HUES6 (cell line): Measurements from ENCODE around the gene TMEM17.
"Not testable (repeated sequence)": the region's sequence is repeated elsewhere in the genome, so short reads cannot be mapped to it uniquely, and the experiment has no call there.

Experiments used
- H3K27ac ChIP-seq: 2 replicates; pipeline ENCODE4 v1.7.0; 2013; ENCODE audit warnings: low read depth, mild to moderate bottlenecking, low read length, inconsistent platforms
- H3K27me3 ChIP-seq: 2 replicates; pipeline ENCODE4 v1.6.1; 2013; ENCODE audit warnings: low read length; ENCODE audit not compliant: control insufficient read depth, insufficient read depth
- H3K36me3 ChIP-seq: 2 replicates; pipeline ENCODE4 v1.6.1; 2013; ENCODE audit warnings: low read length; ENCODE audit not compliant: control insufficient read depth, insufficient read depth
- H3K4me1 ChIP-seq: 2 replicates; pipeline ENCODE4 v1.6.1; 2013; ENCODE audit warnings: low read length; ENCODE audit not compliant: control insufficient read depth, insufficient read depth
- H3K4me3 ChIP-seq: 2 replicates; pipeline ENCODE4 v1.5.1; 2013; ENCODE audit warnings: low read depth, low read length
- H3K9ac ChIP-seq: one replicate; pipeline ENCODE4 v1.6.1; 2013; ENCODE audit warnings: mild to moderate bottlenecking, low read length
- H3K9me3 ChIP-seq: 2 replicates; pipeline ENCODE4 v1.6.1; 2013; ENCODE audit warnings: low read depth, low read length; ENCODE audit not compliant: control insufficient read depth, insufficient read depth

The TMEM17 gene

GRCh38 chr2:62535521-62535920 lies 29.5 kb upstream of the TMEM17 start:
- peaks cover 14% of the 10 kb centered on the region for H3K9me3 ChIP-seq
- H3K36me3 ChIP-seq, H3K27ac ChIP-seq, H3K9ac ChIP-seq, H3K4me1 ChIP-seq, H3K4me3 ChIP-seq, H3K27me3 ChIP-seq: not testable (repeated sequence)

GRCh38 chr2:62531594-62531993 lies 25.6 kb upstream of the TMEM17 start:
- H3K27ac ChIP-seq: no peak overlapping the region
- peaks cover 10% of the 10 kb centered on the region; the same call in 1 of the 2 replicates for H3K4me1 ChIP-seq
- no peaks in the 10 kb centered on the region for H3K27me3 ChIP-seq
- H3K36me3 ChIP-seq: no peaks in the 10 kb centered on the region
- no peak overlapping the region for H3K4me3 ChIP-seq
- peaks cover 14% of the 10 kb centered on the region for H3K9me3 ChIP-seq
- no peak overlapping the region for H3K9ac ChIP-seq

GRCh38 chr2:62529758-62530157 lies 23.8 kb upstream of the TMEM17 start:
- H3K27ac ChIP-seq: no peak overlapping the region
- H3K9ac ChIP-seq: no peak overlapping the region
- H3K36me3 ChIP-seq: no peaks in the 10 kb centered on the region
- peaks cover 9% of the 10 kb centered on the region for H3K9me3 ChIP-seq
- H3K4me3 ChIP-seq: no peak overlapping the region
- peaks cover 15% of the 10 kb centered on the region for H3K4me1 ChIP-seq
- no peaks in the 10 kb centered on the region for H3K27me3 ChIP-seq

- no peak overlapping the region for H3K27ac ChIP-seq
Measured at GRCh38 chr2:62527478-62528210, 21.6 kb upstream of the TMEM17 start.

GRCh38 chr2:62526531-62527381 lies 20.8 kb upstream of the TMEM17 start:
- Histone ChIP-seq H3K4me3 (no peak overlapping the region), H3K27ac (no peak overlapping the region), H3K4me1 (peaks cover 15% of the 10 kb centered on the region), H3K9ac (no peak overlapping the region), H3K9me3 (peaks cover 2% of the 10 kb centered on the region), H3K27me3 (no peaks in the 10 kb centered on the region), H3K36me3 (no peaks in the 10 kb centered on the region)

More at GRCh38 chr2:62527478-62528210, 21.6 kb upstream of the TMEM17 start:
- peaks cover 15% of the 10 kb centered on the region for H3K4me1 ChIP-seq
- no peak overlapping the region for H3K4me3 ChIP-seq
- H3K27me3 ChIP-seq: no peaks in the 10 kb centered on the region
- no peaks in the 10 kb centered on the region for H3K36me3 ChIP-seq
- H3K9me3 ChIP-seq: no peaks in the 10 kb centered on the region
- H3K9ac ChIP-seq: no peak overlapping the region

- Histone ChIP-seq H3K4me3 (no peak overlapping the region), H3K27me3 (no peaks in the 10 kb centered on the region), H3K9ac (no peak overlapping the region), H3K9me3 (peaks cover 11% of the 10 kb centered on the region), H3K4me1 (peaks cover 15% of the 10 kb centered on the region), H3K27ac (peak overlapping the region; percentile 82), H3K36me3 (no peaks in the 10 kb centered on the region)
Measured at GRCh38 chr2:62525549-62526269, 19.7 kb upstream of the TMEM17 start.

- H3K4me1 ChIP-seq: peaks cover 7% of the 10 kb centered on the region
- no peak overlapping the region for H3K27ac ChIP-seq
- no peak overlapping the region for H3K4me3 ChIP-seq
- H3K9ac ChIP-seq: no peak overlapping the region
- H3K9me3 ChIP-seq: peaks cover 11% of the 10 kb centered on the region
- H3K27me3 ChIP-seq: no peaks in the 10 kb centered on the region
- no peaks in the 10 kb centered on the region for H3K36me3 ChIP-seq
Measured at GRCh38 chr2:62524293-62524941, 18.4 kb upstream of the TMEM17 start.

- not testable (repeated sequence) for H3K36me3 ChIP-seq, H3K4me1 ChIP-seq, H3K27ac ChIP-seq, H3K9ac ChIP-seq, H3K27me3 ChIP-seq, H3K4me3 ChIP-seq
- peaks cover 11% of the 10 kb centered on the region for H3K9me3 ChIP-seq
Measured at GRCh38 chr2:62521061-62521460, 15.1 kb upstream of the TMEM17 start.

GRCh38 chr2:62512384-62512783 lies 6.4 kb upstream of the TMEM17 start:
- Histone ChIP-seq H3K27ac (no peak overlapping the region), H3K9me3 (no peaks in the 10 kb centered on the region), H3K36me3 (no peaks in the 10 kb centered on the region), H3K4me1 (no peaks in the 10 kb centered on the region), H3K27me3 (no peaks in the 10 kb centered on the region), H3K4me3 (no peak overlapping the region), H3K9ac (no peak overlapping the region)

- H3K36me3 ChIP-seq: no peaks in the 10 kb centered on the region
- H3K4me1 ChIP-seq: no peaks in the 10 kb centered on the region
- no peak overlapping the region for H3K9ac ChIP-seq
- H3K27me3 ChIP-seq: no peaks in the 10 kb centered on the region
- no peak overlapping the region for H3K4me3 ChIP-seq
- no peak overlapping the region for H3K27ac ChIP-seq
- no peaks in the 10 kb centered on the region for H3K9me3 ChIP-seq
Measured at GRCh38 chr2:62511636-62512035, 5.6 kb upstream of the TMEM17 start.
